ENCODE results near the gene SLC30A1. TPM values are rescaled to one million over a fixed set of nuclear protein-coding genes. Genes with fewer than 3 reads are reported as not detected.

The SLC30A1 gene
- total and polyA plus RNA-seq, 8 donors = 12.5 to 37.7 (median 16.1) TPM

- H3K4me1 ChIP-seq = no peaks in the 10 kb centered on the region
- ATAC-seq = no peak
- DNase-seq = no peak
- TF ChIP-seq CTCF (IDR thresholded peaks at IDR 0.05) = no peak
- H3K36me3 ChIP-seq = no peaks in the 10 kb centered on the region
- no peaks in the 10 kb centered on the region for H3K27me3 ChIP-seq
- no peak overlapping the region for H3K27ac ChIP-seq
- no peaks in the 10 kb centered on the region for H3K9me3 ChIP-seq
- no peak overlapping the region for H3K4me3 ChIP-seq
- intact Hi-C loops (cut with DNase I) = no loop called here
These were observed 12.4 kb downstream of the SLC30A1 start for GRCh38 chr1:211566431-211567025.

GRCh38 chr1:211564084-211564483 lies 14.9 kb downstream of the SLC30A1 start:
- H3K36me3 ChIP-seq = no peaks in the 10 kb centered on the region
- ATAC-seq (no peak), DNase-seq (no peak)
- intact Hi-C loops (cut with DNase I) = no loop called here
- no peaks in the 10 kb centered on the region for H3K27me3 ChIP-seq
- no peak overlapping the region for H3K4me3 ChIP-seq
- TF ChIP-seq CTCF (IDR thresholded peaks at IDR 0.05) = no peak
- no peaks in the 10 kb centered on the region for H3K4me1 ChIP-seq
- H3K9me3 ChIP-seq = no peaks in the 10 kb centered on the region
- H3K27ac ChIP-seq = no peak overlapping the region

- no peak overlapping the region for H3K4me3 ChIP-seq
- H3K27ac ChIP-seq = no peak overlapping the region
- H3K4me1 ChIP-seq = no peaks in the 10 kb centered on the region
- TF ChIP-seq CTCF (IDR thresholded peaks at IDR 0.05) = no peak
- DNase-seq = no peak
- H3K9me3 ChIP-seq = no peaks in the 10 kb centered on the region
- H3K36me3 ChIP-seq = no peaks in the 10 kb centered on the region
- intact Hi-C loops (cut with DNase I) = no loop called here
- no peak for ATAC-seq
- no peaks in the 10 kb centered on the region for H3K27me3 ChIP-seq
These were observed 19.5 kb downstream of the SLC30A1 start for GRCh38 chr1:211559222-211560010.

GRCh38 chr1:211557894-211558625 lies 20.9 kb downstream of the SLC30A1 start:
- DNase-seq (no peak), ATAC-seq (no peak)
- TF ChIP-seq CTCF (IDR thresholded peaks at IDR 0.05) = no peak
- H3K4me1 ChIP-seq = no peaks in the 10 kb centered on the region
- intact Hi-C loops (cut with DNase I) = no loop called here
- H3K27me3 ChIP-seq = no peaks in the 10 kb centered on the region
- no peaks in the 10 kb centered on the region for H3K36me3 ChIP-seq
- no peak overlapping the region for H3K27ac ChIP-seq
- no peak overlapping the region for H3K4me3 ChIP-seq
- no peaks in the 10 kb centered on the region for H3K9me3 ChIP-seq

- Histone ChIP-seq H3K27ac (no peak overlapping the region), H3K4me1 (peaks cover 0 to 8% of the 10 kb centered on the region in 2 donors), H3K36me3 (no peaks in the 10 kb centered on the region), H3K27me3 (no peaks in the 10 kb centered on the region), H3K4me3 (no peak overlapping the region), H3K9me3 (no peaks in the 10 kb centered on the region)
- ATAC-seq = no peak
- TF ChIP-seq CTCF (IDR thresholded peaks at IDR 0.05) = no peak
- no peak for DNase-seq
- intact Hi-C loops (cut with DNase I) = no loop called here
These were observed 25.4 kb downstream of the SLC30A1 start for GRCh38 chr1:211553549-211553948.
